H9 (cell line): ENCODE data around the gene CR1. TPM values are rescaled to one million over a fixed set of nuclear protein-coding genes. Genes with fewer than 3 reads are reported as not detected.

Experiments used
- DNase-seq: peaks from one replicate; pipeline ENCODE4 v3.0.0-alpha.2; 2017
- H2AFZ ChIP-seq: one replicate; pipeline ENCODE4 v1.6.1; 2013; ENCODE audit warnings: mild to moderate bottlenecking, low read length, control low read depth, moderate library complexity
- H2AK5ac ChIP-seq: 2 replicates; pipeline ENCODE4 v1.6.1; 2013; ENCODE audit warnings: low read length, control low read depth, mixed read lengths; ENCODE audit not compliant: insufficient read length
- H2BK120ac ChIP-seq: one replicate; pipeline ENCODE4 v1.6.1; 2013; ENCODE audit warnings: low read depth, mild to moderate bottlenecking, low read length, control low read depth, inconsistent platforms; ENCODE audit not compliant: poor library complexity, severe bottlenecking
- H2BK12ac ChIP-seq: 2 replicates; pipeline ENCODE4 v1.6.1; 2013; ENCODE audit warnings: low read length, control low read depth, mixed read lengths, low read depth; ENCODE audit not compliant: insufficient read length
- H2BK15ac ChIP-seq: 2 replicates; pipeline ENCODE4 v1.6.1; 2013; ENCODE audit warnings: low read depth, low read length, control low read depth
- H2BK20ac ChIP-seq: one replicate; pipeline ENCODE4 v1.6.1; 2013; ENCODE audit warnings: low read depth, mild to moderate bottlenecking, low read length, control low read depth, inconsistent platforms; ENCODE audit not compliant: poor library complexity, severe bottlenecking
- H2BK5ac ChIP-seq: 2 replicates; pipeline ENCODE4 v1.6.1; 2013; ENCODE audit warnings: low read length, control low read depth, mixed read lengths; ENCODE audit not compliant: insufficient read length
- H3K14ac ChIP-seq: 2 replicates; pipeline ENCODE4 v1.6.1; 2013; ENCODE audit warnings: low read length, control low read depth; ENCODE audit not compliant: insufficient read depth
- H3K18ac ChIP-seq: 2 replicates; pipeline ENCODE4 v1.6.1; 2013; ENCODE audit warnings: low read depth, mild to moderate bottlenecking, mixed read lengths, low read length, control low read depth; ENCODE audit not compliant: insufficient read length
- H3K23ac ChIP-seq: 2 replicates; pipeline ENCODE4 v1.6.1; 2013; ENCODE audit warnings: low read length, control low read depth, mixed read lengths, low read depth; ENCODE audit not compliant: insufficient read length
- H3K23me2 ChIP-seq: 2 replicates; pipeline ENCODE4 v1.6.1; 2013; ENCODE audit warnings: low read depth, mild to moderate bottlenecking, mixed read lengths, low read length, control low read depth; ENCODE audit not compliant: insufficient read length, poor library complexity, severe bottlenecking
- H3K27ac ChIP-seq: 2 replicates; pipeline ENCODE4 v1.5.1; 2013; ENCODE audit warnings: low read length, control low read depth, mixed read lengths, low read depth; ENCODE audit not compliant: insufficient read length
- H3K27me3 ChIP-seq: 2 replicates; pipeline ENCODE4 v1.6.1; 2013; ENCODE audit warnings: low read length, control low read depth, inconsistent platforms; ENCODE audit not compliant: insufficient read depth
- H3K4ac ChIP-seq: 2 replicates; pipeline ENCODE4 v1.6.1; 2013; ENCODE audit warnings: low read depth, mild to moderate bottlenecking, control low read depth, inconsistent platforms, low read length, moderate library complexity
- H3K4me1 ChIP-seq: 2 replicates; pipeline ENCODE4 v1.6.1; 2013; ENCODE audit warnings: low read length, control low read depth, inconsistent platforms; ENCODE audit not compliant: insufficient read depth
- H3K4me2 ChIP-seq: 2 replicates; pipeline ENCODE4 v1.6.1; 2013; ENCODE audit warnings: low read length, control low read depth, mixed read lengths; ENCODE audit not compliant: insufficient read length, insufficient read depth
- H3K56ac ChIP-seq: 2 replicates; pipeline ENCODE4 v1.6.1; 2013; ENCODE audit warnings: low read depth, mild to moderate bottlenecking, mixed read lengths, low read length, control low read depth; ENCODE audit not compliant: insufficient read length
- H3K79me1 ChIP-seq: 2 replicates; pipeline ENCODE4 v1.6.1; 2013; ENCODE audit warnings: low read depth, mild to moderate bottlenecking, moderate library complexity, low read length, control low read depth, inconsistent platforms; ENCODE audit not compliant: insufficient read depth, poor library complexity, severe bottlenecking
- H3K79me2 ChIP-seq: 2 replicates; pipeline ENCODE4 v1.6.1; 2013; ENCODE audit warnings: low read length, control low read depth, inconsistent platforms; ENCODE audit not compliant: insufficient read depth
- H3K9ac ChIP-seq: 2 replicates; pipeline ENCODE4 v1.6.1; 2013; ENCODE audit warnings: low read length, control low read depth, mixed read lengths; ENCODE audit not compliant: insufficient read length; ENCODE audit errors: extremely low read depth
- H3K9me3 ChIP-seq: one replicate; pipeline ENCODE4 v1.6.1; 2013; ENCODE audit warnings: low read depth, low read length, inconsistent platforms; ENCODE audit not compliant: control insufficient read depth
- H3T11ph ChIP-seq: one replicate; pipeline ENCODE4 v1.6.1; 2013; ENCODE audit warnings: mild to moderate bottlenecking, low read length, control low read depth, inconsistent platforms
- H4K20me1 ChIP-seq: one replicate; pipeline ENCODE4 v1.6.1; 2013; ENCODE audit not compliant: control insufficient read depth, insufficient read length, insufficient read depth
- H4K5ac ChIP-seq: 2 replicates; pipeline ENCODE4 v1.6.1; 2013; ENCODE audit warnings: low read depth, mild to moderate bottlenecking, mixed read lengths, low read length, control low read depth; ENCODE audit not compliant: insufficient read length
- H4K8ac ChIP-seq: replicated peaks from 2 replicates; pipeline ENCODE4 v1.6.1; 2013; ENCODE audit warnings: low read length, control low read depth, mixed read lengths, low read depth; ENCODE audit not compliant: insufficient read length
- H4K91ac ChIP-seq: 2 replicates; pipeline ENCODE4 v1.6.1; 2013; ENCODE audit warnings: low read depth, mild to moderate bottlenecking, moderate library complexity, mixed read lengths, low read length, control low read depth; ENCODE audit not compliant: insufficient read length
- H3K27ac Mint-ChIP-seq, 3 experiments: 2 replicates in 2 of 3; 3 replicates in 1 of 3; pipeline ENCODE4 v1.8.0; 2020 to 2021; ENCODE audit warnings: mixed read lengths in 3 of 3, mild to moderate bottlenecking in 1 of 3, moderate library complexity in 1 of 3
- H3K27me3 Mint-ChIP-seq: 2 replicates; pipeline ENCODE4 v1.8.0; 2021; ENCODE audit warnings: low read depth, mild to moderate bottlenecking, moderate library complexity, mixed read lengths
- H3K36me3 Mint-ChIP-seq, 3 experiments: 2 replicates in 2 of 3; 3 replicates in 1 of 3; pipeline ENCODE4 v1.8.0; 2020 to 2021; ENCODE audit warnings: low read depth in 3 of 3, mixed read lengths in 3 of 3; ENCODE audit not compliant: insufficient read depth in 1 of 3
- H3K4me1 Mint-ChIP-seq, 2 experiments: 2 replicates each; pipeline ENCODE4 v1.8.0; 2020; ENCODE audit warnings: mixed read lengths in 2 of 2
- H3K4me3 Mint-ChIP-seq, 2 experiments: 2 replicates in 1 of 2; 3 replicates in 1 of 2; pipeline ENCODE4 v1.8.0; 2020 to 2021; ENCODE audit warnings: mild to moderate bottlenecking in 2 of 2, mixed read lengths in 2 of 2, moderate library complexity in 1 of 2
- H3K9me3 Mint-ChIP-seq, 2 experiments: 2 replicates in 1 of 2; 3 replicates in 1 of 2; pipeline ENCODE4 v1.8.0; 2020; ENCODE audit warnings: mild to moderate bottlenecking in 2 of 2, mixed read lengths in 2 of 2, moderate library complexity in 1 of 2
- CTCF ChIP-seq: fragments of 200-600 bp; sonication (generic); conservative IDR thresholded peaks from 3 replicates; pipeline ENCODE4 v1.8.0; 2021; ENCODE audit warnings: antibody characterized with exemption, mild to moderate bottlenecking
- WGBS: extraction: QIAGEN DNeasy Blood & Tissue Kit; methylation state at CpG from one replicate; pipeline ENCODE4 v1.1.7; 2013; ENCODE audit warnings: missing lambda C conversion rate, low lambda C conversion rate, mixed read lengths; ENCODE audit not compliant: insufficient read length; ENCODE audit errors: extremely low coverage; 5-methylcytosine and 5-hydroxymethylcytosine counted together
- total RNA-seq: library from RNA; stranded (reverse); gene quantifications from 2 replicates; pipeline ENCODE4 v1.2.1, GENCODE V29; 2021

The CR1 gene
- total RNA-seq, 1 experiment from 2014 or later = 0.04 TPM

DNA sequence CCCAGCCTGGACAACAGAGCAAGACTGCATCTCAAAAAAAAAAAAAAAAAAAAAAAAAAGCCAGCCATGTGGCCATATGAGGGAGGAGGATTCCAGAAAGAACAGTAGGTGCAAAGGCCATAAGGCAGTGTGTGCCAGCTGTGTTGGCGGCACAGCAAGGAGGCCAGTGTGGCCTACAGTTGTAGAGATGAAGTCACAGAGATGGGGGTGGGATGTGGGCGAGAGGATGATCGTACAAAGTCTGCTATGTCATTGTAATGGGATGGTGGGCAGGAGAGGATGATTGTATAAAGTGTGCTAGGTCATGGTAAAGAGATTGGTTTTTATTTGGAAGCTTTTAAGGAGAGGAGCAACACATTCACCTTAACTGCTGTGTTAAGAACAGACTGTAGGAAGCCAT is 9.8 kb upstream of the CR1 start:
- DNase-seq = no peak
- H3K9me3 Mint-ChIP-seq = no peaks in the 10 kb centered on the region
- no peaks in the 10 kb centered on the region for H3K79me2 ChIP-seq
- H3K14ac ChIP-seq = no peak overlapping the region
- peaks cover 13% of the 10 kb centered on the region for H3K27me3 Mint-ChIP-seq
- TF ChIP-seq CTCF = no peak
- H4K5ac ChIP-seq = no peak overlapping the region
- no peak overlapping the region for H4K91ac ChIP-seq
- no peak overlapping the region for H2AFZ ChIP-seq
- H3K23me2 ChIP-seq = no peaks in the 10 kb centered on the region
- no peak overlapping the region for H3K4me3 Mint-ChIP-seq
- H2BK15ac ChIP-seq = no peak overlapping the region
- H2BK20ac ChIP-seq = no peak overlapping the region
- no peaks in the 10 kb centered on the region for H4K20me1 ChIP-seq
- no peaks in the 10 kb centered on the region for H3K27me3 ChIP-seq
- H2BK5ac ChIP-seq = no peak overlapping the region
- H2BK120ac ChIP-seq = no peak overlapping the region
- H3K9me3 ChIP-seq = no peaks in the 10 kb centered on the region
- no peak overlapping the region for H3K4me2 ChIP-seq
- WGBS = no CpG with 5 or more reads among the region's 3 CpGs
- no peaks in the 10 kb centered on the region for H3K79me1 ChIP-seq
- H2BK12ac ChIP-seq = no peak overlapping the region
- no peak overlapping the region for H3K9ac ChIP-seq
- H3K27ac ChIP-seq = no peak overlapping the region
- H4K8ac ChIP-seq = no peak overlapping the region
- no peak overlapping the region for H3K56ac ChIP-seq
- H3K23ac ChIP-seq = no peak overlapping the region
- no peak overlapping the region for H3T11ph ChIP-seq
- H3K27ac Mint-ChIP-seq = no peak overlapping the region
- no peak overlapping the region for H3K4ac ChIP-seq
- no peak overlapping the region for H3K18ac ChIP-seq
- no peaks in the 10 kb centered on the region for H3K4me1 Mint-ChIP-seq
- no peaks in the 10 kb centered on the region for H3K36me3 Mint-ChIP-seq
- H2AK5ac ChIP-seq = no peak overlapping the region
- no peaks in the 10 kb centered on the region for H3K4me1 ChIP-seq
